22Rv1 (cell line): ENCODE data around the gene SOSTDC1.
"Not testable (repeated sequence)": the region's sequence is repeated elsewhere in the genome, so short reads cannot be mapped to it uniquely, and the experiment has no call there.

ENCODE experiments used
- H3K27ac ChIP-seq: fragments of 450-650 bp; 2 replicates; pipeline ENCODE4 v1.5.1; 2017
- CTCF ChIP-seq: fragments of 450-650 bp; IDR thresholded peaks from 2 replicates; pipeline ENCODE4 v1.5.1; 2017; ENCODE audit warnings: mild to moderate bottlenecking
- ZFX ChIP-seq: fragments of 450-650 bp; IDR thresholded peaks from 2 replicates; pipeline ENCODE4 v1.6.1; 2017; ENCODE audit warnings: antibody characterized with exemption, borderline replicate concordance

SOSTDC1 gene

GRCh38 chr7:16462431-16462889 is 3.1 kb downstream of the SOSTDC1 start:
- TF ChIP-seq CTCF (no peak), ZFX (no peak)
- no peak overlapping the region for H3K27ac ChIP-seq

GRCh38 chr7:16460789-16461493 is 4.6 kb downstream of the SOSTDC1 start:
- H3K27ac ChIP-seq, result no peak overlapping the region
- no peak for TF ChIP-seq CTCF
- no peak for TF ChIP-seq ZFX

- not testable (repeated sequence) for H3K27ac ChIP-seq
These were observed 9.2 kb downstream of the SOSTDC1 start for GRCh38 chr7:16456303-16456702.

- no peak for TF ChIP-seq ZFX
- no peak for TF ChIP-seq CTCF
- H3K27ac ChIP-seq, result no peak overlapping the region
These were observed 9.9 kb downstream of the SOSTDC1 start for GRCh38 chr7:16455591-16455990.

GRCh38 chr7:16450366-16450765 is 15.2 kb downstream of the SOSTDC1 start:
- TF ChIP-seq CTCF, result no peak
- TF ChIP-seq ZFX, result no peak
- no peak overlapping the region for H3K27ac ChIP-seq

- H3K27ac ChIP-seq, result no peak overlapping the region
- TF ChIP-seq CTCF, result no peak
- TF ChIP-seq ZFX, result no peak
These were observed 17.7 kb downstream of the SOSTDC1 start for GRCh38 chr7:16447876-16448275.

GRCh38 chr7:16446508-16446907 is 19.0 kb downstream of the SOSTDC1 start:
- TF ChIP-seq CTCF (no peak), ZFX (no peak)
- no peak overlapping the region for H3K27ac ChIP-seq

- H3K27ac ChIP-seq, result not testable (repeated sequence)
These were observed 21.7 kb downstream of the SOSTDC1 start for GRCh38 chr7:16443871-16444270.
